GM23338 (cell line): ENCODE measurements around the gene KCNN3. TPM values are rescaled to one million over a fixed set of nuclear protein-coding genes. Genes with fewer than 3 reads are reported as not detected.

Experiments used
- ATAC-seq: fragments of 200-7000 bp; cut with Tn5 transposase; 3 replicates; pipeline ENCODE4 v1.9.1; 2020
- DNase-seq: peaks from one replicate; pipeline ENCODE4 v3.0.0-alpha.2; 2015; ENCODE audit warnings: low spot score
- H2AFZ ChIP-seq: fragments of 200-600 bp; sonication (generic); 2 replicates; pipeline ENCODE4 v1.8.0; 2016; ENCODE audit warnings: antibody characterized with exemption, mild to moderate bottlenecking, moderate library complexity
- H3F3A ChIP-seq: fragments of 200-600 bp; sonication (generic); replicated peaks from 2 replicates; pipeline ENCODE4 v1.8.0; 2017; ENCODE audit warnings: antibody characterized with exemption, mixed run types, low read depth
- H3K27ac ChIP-seq: fragments of 200-600 bp; sonication (generic); 2 replicates; pipeline ENCODE4 v1.6.1; 2016; ENCODE audit warnings: low read depth
- H3K27me3 ChIP-seq: fragments of 200-600 bp; sonication (generic); 2 replicates; pipeline ENCODE4 v1.8.0; 2016; ENCODE audit warnings: mild to moderate bottlenecking, mixed run types, moderate library complexity; ENCODE audit not compliant: insufficient read depth
- H3K36me3 ChIP-seq: fragments of 200-600 bp; sonication (generic); 2 replicates; pipeline ENCODE4 v1.8.0; 2016; ENCODE audit warnings: mild to moderate bottlenecking; ENCODE audit not compliant: insufficient read depth
- H3K4me1 ChIP-seq: fragments of 200-600 bp; sonication (generic); 2 replicates; pipeline ENCODE4 v1.8.0; 2016; ENCODE audit warnings: mild to moderate bottlenecking, moderate library complexity; ENCODE audit not compliant: insufficient read depth
- H3K4me2 ChIP-seq: fragments of 200-600 bp; sonication (generic); 2 replicates; pipeline ENCODE4 v1.7.1; 2017; ENCODE audit warnings: mixed run types
- H3K4me3 ChIP-seq: fragments of 200-600 bp; sonication (generic); 2 replicates; pipeline ENCODE4 v1.6.1; 2016; ENCODE audit warnings: mixed run types
- H3K79me2 ChIP-seq: fragments of 200-600 bp; sonication (generic); replicated peaks from 2 replicates; pipeline ENCODE4 v1.8.0; 2017; ENCODE audit warnings: mild to moderate bottlenecking; ENCODE audit not compliant: insufficient read depth
- H3K9me2 ChIP-seq: fragments of 200-600 bp; sonication (generic); 2 replicates; pipeline ENCODE4 v1.8.0; 2017; ENCODE audit not compliant: insufficient read depth
- H4K20me1 ChIP-seq: fragments of 200-600 bp; sonication (generic); replicated peaks from 2 replicates; pipeline ENCODE4 v1.8.0; 2017; ENCODE audit warnings: mild to moderate bottlenecking; ENCODE audit not compliant: insufficient read depth
- H3K27ac Mint-ChIP-seq: 2 replicates; pipeline ENCODE4 v1.8.0; 2020; ENCODE audit warnings: inconsistent platforms, mild to moderate bottlenecking, moderate library complexity, mixed read lengths
- H3K27me3 Mint-ChIP-seq: 3 replicates; pipeline ENCODE4 v1.8.0; 2022; ENCODE audit warnings: low read depth, mild to moderate bottlenecking, moderate library complexity, mixed read lengths, inconsistent platforms; ENCODE audit not compliant: insufficient read depth, poor library complexity
- H3K36me3 Mint-ChIP-seq: 3 replicates; pipeline ENCODE4 v1.8.0; 2021; ENCODE audit warnings: low read depth, mild to moderate bottlenecking, inconsistent platforms, moderate library complexity, mixed read lengths
- H3K4me1 Mint-ChIP-seq: 3 replicates; pipeline ENCODE4 v1.8.0; 2020; ENCODE audit warnings: mild to moderate bottlenecking, inconsistent platforms, mixed read lengths
- H3K4me3 Mint-ChIP-seq: 3 replicates; pipeline ENCODE4 v1.8.0; 2021; ENCODE audit warnings: moderate library complexity, mild to moderate bottlenecking, inconsistent platforms, mixed read lengths
- H3K9me3 Mint-ChIP-seq: 3 replicates; pipeline ENCODE4 v1.8.0; 2020; ENCODE audit warnings: moderate library complexity, mild to moderate bottlenecking, inconsistent platforms, mixed read lengths
- CREB1 ChIP-seq: fragments of 250-450 bp; sonication (Bioruptor Pico); IDR thresholded peaks from 2 replicates; pipeline ENCODE4 v1.5.0; 2020; ENCODE audit warnings: low read depth, mild to moderate bottlenecking, moderate library complexity
- EZH2 ChIP-seq: fragments of 200-600 bp; sonication (generic); IDR thresholded peaks from one replicate; pipeline ENCODE4 v1.8.0; 2017; ENCODE audit warnings: antibody characterized with exemption, mild to moderate bottlenecking, low read depth; ENCODE audit not compliant: unreplicated experiment
- POLR2AphosphoS5 ChIP-seq: IDR thresholded peaks from 2 replicates; pipeline ENCODE4 v1.6.1; 2016; ENCODE audit warnings: antibody characterized with exemption, low read depth
- ZNF331 ChIP-seq: fragments of 250-450 bp; sonication (Bioruptor Pico); IDR thresholded peaks from 2 replicates; pipeline ENCODE4 v1.5.0; 2020; ENCODE audit warnings: low read depth, mild to moderate bottlenecking, moderate library complexity
- polyA plus RNA-seq: library from polyadenylated mRNA; unstranded; fragments of >200 nt; fragmentation: Nextera tagmentation; extraction: Ambion mirVana; gene quantifications from 2 replicates; pipeline ENCODE4 v1.2.1, GENCODE V29; 2016
- total RNA-seq: library from RNA; depleted of rRNA; stranded (reverse); fragments of >200 nt; shearing (Covaris generic); gene quantifications from 2 replicates; pipeline ENCODE4 v1.2.3, GENCODE V29; 2014
- TF ChIP-seq, protein P1 (sequence below), 2 experiments: fragments of 200-600 bp in 1 of 2; sonication (generic) in 1 of 2; conservative IDR thresholded peaks; 2 replicates each; pipeline versions ENCODE4 v1.5.1 to v1.6.1; 2016 to 2017; ENCODE audit warnings: antibody characterized with exemption in 2 of 2, low read depth in 2 of 2, mild to moderate bottlenecking in 2 of 2, moderate library complexity in 1 of 2
- TF ChIP-seq, protein P2 (sequence below): IDR thresholded peaks from 2 replicates; pipeline ENCODE4 v1.6.1; 2016; ENCODE audit warnings: antibody characterized with exemption

The KCNN3 gene
- total and polyA plus RNA-seq, 2 experiments from 2014 or later = 1.9 to 3.0 TPM

DNA sequence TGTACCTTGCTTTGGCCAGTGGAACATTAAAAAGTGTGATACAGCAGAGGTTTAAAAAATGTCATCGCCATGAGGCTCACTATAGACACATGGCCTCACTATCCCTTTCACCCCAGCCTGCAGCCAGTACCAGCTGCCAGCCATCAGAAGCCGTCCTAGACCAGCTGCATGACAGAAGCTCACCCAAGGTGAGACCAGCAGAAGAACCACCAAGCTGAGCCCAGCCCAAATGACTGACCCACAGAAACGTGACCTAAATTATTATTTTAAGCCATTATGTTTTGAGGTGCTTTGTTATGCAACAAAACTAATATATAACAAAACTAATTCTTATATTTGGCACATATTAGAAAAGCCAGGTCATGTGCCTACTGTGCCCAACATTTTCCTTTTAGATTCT, 91.1 kb downstream of the KCNN3 start:
- no peak for ATAC-seq
- Histone ChIP-seq H3K79me2 (no peaks in the 10 kb centered on the region), H3K36me3 (no peaks in the 10 kb centered on the region), H3K4me3 (no peak overlapping the region), H4K20me1 (no peaks in the 10 kb centered on the region), H3K27ac (no peak overlapping the region), H3K9me2 (no peaks in the 10 kb centered on the region; the same call in 1 of the 2 replicates), H3F3A (no peaks in the 10 kb centered on the region), H3K4me1 (no peaks in the 10 kb centered on the region; the same call in 1 of the 2 replicates), H3K4me2 (no peak overlapping the region), H3K27me3 (no peaks in the 10 kb centered on the region), H2AFZ (no peak overlapping the region)
- Mint-ChIP-seq H3K27ac (no peak overlapping the region), H3K4me1 (peaks cover 9% of the 10 kb centered on the region; the same call in 2 of the 3 replicates), H3K27me3 (peaks cover 4% of the 10 kb centered on the region), H3K36me3 (peaks cover 4% of the 10 kb centered on the region; the same call in 2 of the 3 replicates), H3K9me3 (peaks cover 4% of the 10 kb centered on the region; the same call in 2 of the 3 replicates), H3K4me3 (no peak overlapping the region)
- no peak for DNase-seq
- TF ChIP-seq ZNF331 (CRISPR knock-in tag) (peak; percentile 88), EZH2 (no peak), CREB1 (no peak)
- TF ChIP-seq, protein P1, sequence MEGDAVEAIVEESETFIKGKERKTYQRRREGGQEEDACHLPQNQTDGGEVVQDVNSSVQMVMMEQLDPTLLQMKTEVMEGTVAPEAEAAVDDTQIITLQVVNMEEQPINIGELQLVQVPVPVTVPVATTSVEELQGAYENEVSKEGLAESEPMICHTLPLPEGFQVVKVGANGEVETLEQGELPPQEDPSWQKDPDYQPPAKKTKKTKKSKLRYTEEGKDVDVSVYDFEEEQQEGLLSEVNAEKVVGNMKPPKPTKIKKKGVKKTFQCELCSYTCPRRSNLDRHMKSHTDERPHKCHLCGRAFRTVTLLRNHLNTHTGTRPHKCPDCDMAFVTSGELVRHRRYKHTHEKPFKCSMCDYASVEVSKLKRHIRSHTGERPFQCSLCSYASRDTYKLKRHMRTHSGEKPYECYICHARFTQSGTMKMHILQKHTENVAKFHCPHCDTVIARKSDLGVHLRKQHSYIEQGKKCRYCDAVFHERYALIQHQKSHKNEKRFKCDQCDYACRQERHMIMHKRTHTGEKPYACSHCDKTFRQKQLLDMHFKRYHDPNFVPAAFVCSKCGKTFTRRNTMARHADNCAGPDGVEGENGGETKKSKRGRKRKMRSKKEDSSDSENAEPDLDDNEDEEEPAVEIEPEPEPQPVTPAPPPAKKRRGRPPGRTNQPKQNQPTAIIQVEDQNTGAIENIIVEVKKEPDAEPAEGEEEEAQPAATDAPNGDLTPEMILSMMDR (conservative IDR thresholded peaks at IDR 0.05; ENCODE audit: low read depth in 2 of 2) = no peak

DNA sequence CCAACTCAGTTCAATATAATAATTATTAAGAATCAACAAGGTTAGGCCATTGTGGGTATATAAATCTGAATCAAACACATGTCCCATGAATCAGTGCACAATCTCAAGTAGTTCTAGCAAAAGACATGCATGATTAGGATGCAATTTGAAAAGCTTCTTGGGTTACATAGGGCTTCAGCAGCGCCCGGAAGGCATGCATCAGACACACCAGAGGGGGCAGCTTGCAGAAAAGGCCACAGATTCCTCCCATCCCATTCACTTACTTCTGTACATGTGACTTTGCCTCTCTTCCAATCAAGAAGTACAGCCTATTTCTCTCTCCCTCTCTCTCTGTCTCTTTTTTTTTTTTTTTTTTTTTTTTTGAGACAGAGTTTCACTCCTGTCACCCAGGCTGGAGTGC, 91.8 kb downstream of the KCNN3 start:
- Histone ChIP-seq H3K27me3 (no peaks in the 10 kb centered on the region), H3K4me3 (no peak overlapping the region), H3K79me2 (no peaks in the 10 kb centered on the region), H3F3A (no peaks in the 10 kb centered on the region), H3K27ac (no peak overlapping the region), H3K4me1 (peaks cover 1% of the 10 kb centered on the region), H3K9me2 (no peaks in the 10 kb centered on the region; the same call in 1 of the 2 replicates), H3K36me3 (no peaks in the 10 kb centered on the region), H4K20me1 (no peaks in the 10 kb centered on the region), H2AFZ (no peak overlapping the region), H3K4me2 (no peak overlapping the region)
- H3K27ac Mint-ChIP-seq = no peak overlapping the region
- H3K36me3 Mint-ChIP-seq = peaks cover 4% of the 10 kb centered on the region; the same call in 2 of the 3 replicates
- no peak for TF ChIP-seq POLR2AphosphoS5
- TF ChIP-seq, protein P1 (conservative IDR thresholded peaks at IDR 0.05; ENCODE audit: low read depth in 2 of 2) = no peak
- TF ChIP-seq, protein P2, sequence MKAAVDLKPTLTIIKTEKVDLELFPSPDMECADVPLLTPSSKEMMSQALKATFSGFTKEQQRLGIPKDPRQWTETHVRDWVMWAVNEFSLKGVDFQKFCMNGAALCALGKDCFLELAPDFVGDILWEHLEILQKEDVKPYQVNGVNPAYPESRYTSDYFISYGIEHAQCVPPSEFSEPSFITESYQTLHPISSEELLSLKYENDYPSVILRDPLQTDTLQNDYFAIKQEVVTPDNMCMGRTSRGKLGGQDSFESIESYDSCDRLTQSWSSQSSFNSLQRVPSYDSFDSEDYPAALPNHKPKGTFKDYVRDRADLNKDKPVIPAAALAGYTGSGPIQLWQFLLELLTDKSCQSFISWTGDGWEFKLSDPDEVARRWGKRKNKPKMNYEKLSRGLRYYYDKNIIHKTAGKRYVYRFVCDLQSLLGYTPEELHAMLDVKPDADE = no peak
- DNase-seq (no peak), ATAC-seq (no peak)
- peaks cover 4% of the 10 kb centered on the region; the same call in 2 of the 3 replicates for H3K9me3 Mint-ChIP-seq
- H3K4me1 Mint-ChIP-seq = peaks cover 9% of the 10 kb centered on the region; the same call in 2 of the 3 replicates
- H3K27me3 Mint-ChIP-seq = peaks cover 2% of the 10 kb centered on the region
- no peak overlapping the region for H3K4me3 Mint-ChIP-seq
